Tibial nerve (tissue), 4 donors: ENCODE data around the gene PABPC1L. TPM values are rescaled to one million over a fixed set of nuclear protein-coding genes. Genes with fewer than 3 reads are reported as not detected.

Experiments used
- DNase-seq, 2 donors: peaks; one replicate each; pipeline ENCODE4 v3.0.0-alpha.2; 2019; ENCODE audit warnings: low spot score in 2 of 2
- H3K27ac ChIP-seq, 4 donors: fragments of 200-600 bp; sonication (generic) in 3 of 4; one replicate each; pipeline ENCODE4 v1.5.1; 2017 to 2019; ENCODE audit warnings: mild to moderate bottlenecking in 1 of 4
- H3K27me3 ChIP-seq, 2 donors: fragments of 200-600 bp; sonication (generic) in 1 of 2; one replicate each; pipeline versions ENCODE4 v1.5.1 to v1.6.0; 2017 to 2019
- H3K36me3 ChIP-seq, 3 donors: fragments of 200-600 bp; sonication (generic); one replicate each; pipeline ENCODE4 v1.5.1; 2018 to 2019
- H3K4me1 ChIP-seq, 4 donors: fragments of 200-600 bp; sonication (generic) in 3 of 4; one replicate each; pipeline ENCODE4 v1.5.1; 2017 to 2019
- H3K4me3 ChIP-seq, 4 donors: fragments of 200-600 bp; sonication (generic) in 3 of 4; one replicate each; pipeline ENCODE4 v1.5.1; 2017 to 2019; ENCODE audit warnings: mild to moderate bottlenecking in 1 of 4, moderate library complexity in 1 of 4
- H3K9me3 ChIP-seq, 4 donors: fragments of 200-600 bp; sonication (generic) in 3 of 4; one replicate each; pipeline ENCODE4 v1.5.1; 2017 to 2019
- CTCF ChIP-seq, 5 experiments: fragments of 200-600 bp in 3 of 5; fragments of 450-650 bp in 2 of 5; sonication (generic) in 3 of 5; IDR thresholded peaks; one replicate each; pipeline ENCODE4 v1.5.1; 2016 to 2019; ENCODE audit warnings: antibody characterized with exemption in 5 of 5, mild to moderate bottlenecking in 3 of 5, moderate library complexity in 2 of 5
- EP300 ChIP-seq, 2 donors: sonication (generic); formaldehyde crosslinking; IDR thresholded peaks; one replicate each; pipeline ENCODE4 v1.6.1; 2017; ENCODE audit warnings: antibody characterized with exemption in 2 of 2, mild to moderate bottlenecking in 1 of 2
- POLR2A ChIP-seq, 2 donors: fragments of 450-650 bp; IDR thresholded peaks; one replicate each; pipeline ENCODE4 v1.6.1; 2017; ENCODE audit warnings: antibody characterized with exemption in 2 of 2, mild to moderate bottlenecking in 2 of 2, moderate library complexity in 2 of 2
- WGBS, 2 donors: methylation state at CpG; one replicate each; pipeline ENCODE4 v1.1.5; 2018; 5-methylcytosine and 5-hydroxymethylcytosine counted together
- total RNA-seq, 4 donors: library from RNA; depleted of rRNA; stranded (reverse); fragments of >200 nt; gene quantifications; one replicate each; pipeline ENCODE4 v1.1.0, GENCODE V29; 2016

Gene PABPC1L
- total RNA-seq, 4 donors from 2014 or later: 11.8 to 27.9 (median 16.0) TPM

GRCh38 chr20:44948107-44948506 lies 38.2 kb downstream of the PABPC1L start:
- TF ChIP-seq POLR2A (IDR thresholded peaks at IDR 0.05) (no peak), EP300 (IDR thresholded peaks at IDR 0.05) (no peak), CTCF (IDR thresholded peaks at IDR 0.05) (no peak)
- no peaks in the 10 kb centered on the region for H3K9me3 ChIP-seq
- WGBS, 2 donors: 91 to 93% methylated on average over 5 of the region's 5 CpGs
- no peak for DNase-seq
- peaks cover 0 to 99% (median 11%) of the 10 kb centered on the region in 3 donors for H3K36me3 ChIP-seq
- no peaks in the 10 kb centered on the region for H3K27me3 ChIP-seq
- H3K27ac ChIP-seq: no peak overlapping the region
- no peak overlapping the region for H3K4me3 ChIP-seq
- H3K4me1 ChIP-seq: no peaks in the 10 kb centered on the region

- no peak for DNase-seq
- TF ChIP-seq POLR2A (IDR thresholded peaks at IDR 0.05): no peak
- TF ChIP-seq CTCF (IDR thresholded peaks at IDR 0.05): no peak
- TF ChIP-seq EP300 (IDR thresholded peaks at IDR 0.05): no peak
- 87 to 88% methylated on average over 2 of the region's 2 CpGs for WGBS, 2 donors
- Histone ChIP-seq H3K9me3 (no peaks in the 10 kb centered on the region), H3K27ac (no peak overlapping the region), H3K27me3 (no peaks in the 10 kb centered on the region), H3K4me1 (no peaks in the 10 kb centered on the region), H3K36me3 (peaks cover 0 to 99% (median 11%) of the 10 kb centered on the region in 3 donors), H3K4me3 (no peak overlapping the region)
Measured at GRCh38 chr20:44948513-44948912, 38.7 kb downstream of the PABPC1L start.

GRCh38 chr20:44950368-44950767 lies 40.5 kb downstream of the PABPC1L start:
- peaks cover 0 to 99% (median 19%) of the 10 kb centered on the region in 3 donors for H3K36me3 ChIP-seq

GRCh38 chr20:44952731-44953130 lies 42.9 kb downstream of the PABPC1L start:
- DNase-seq: no peak
- Histone ChIP-seq H3K4me1 (no peaks in the 10 kb centered on the region), H3K9me3 (no peaks in the 10 kb centered on the region), H3K4me3 (no peak overlapping the region), H3K36me3 (peaks cover 0 to 86% (median 19%) of the 10 kb centered on the region in 3 donors), H3K27ac (no peak overlapping the region), H3K27me3 (no peaks in the 10 kb centered on the region)
- no peak for TF ChIP-seq CTCF (IDR thresholded peaks at IDR 0.05)
- TF ChIP-seq EP300 (IDR thresholded peaks at IDR 0.05): no peak
- no peak for TF ChIP-seq POLR2A (IDR thresholded peaks at IDR 0.05)
- WGBS, 2 donors: 87 to 94% methylated on average over 1 of the region's 1 CpG

More at GRCh38 chr20:44950368-44950767, 40.5 kb downstream of the PABPC1L start:
- H3K27ac ChIP-seq: no peak overlapping the region
- H3K27me3 ChIP-seq: no peaks in the 10 kb centered on the region
- no peak for TF ChIP-seq POLR2A (IDR thresholded peaks at IDR 0.05)
- no peak for TF ChIP-seq CTCF (IDR thresholded peaks at IDR 0.05)
- no peak for TF ChIP-seq EP300 (IDR thresholded peaks at IDR 0.05)
- H3K9me3 ChIP-seq: no peaks in the 10 kb centered on the region
- DNase-seq: no peak
- 93 to 95% methylated on average over 1 of the region's 1 CpG for WGBS, 2 donors
- no peak overlapping the region for H3K4me3 ChIP-seq
- no peaks in the 10 kb centered on the region for H3K4me1 ChIP-seq

- no peak overlapping the region for H3K27ac ChIP-seq
- H3K36me3 ChIP-seq: peaks cover 0 to 72% (median 14%) of the 10 kb centered on the region in 3 donors
- H3K4me1 ChIP-seq: peaks cover 0 to 11% (median 4%) of the 10 kb centered on the region in 4 donors
- no peak for DNase-seq
- H3K9me3 ChIP-seq: no peaks in the 10 kb centered on the region
- TF ChIP-seq EP300 (IDR thresholded peaks at IDR 0.05) (no peak), POLR2A (IDR thresholded peaks at IDR 0.05) (no peak), CTCF (IDR thresholded peaks at IDR 0.05) (no peak)
- H3K27me3 ChIP-seq: no peaks in the 10 kb centered on the region
- no peak overlapping the region for H3K4me3 ChIP-seq
- 95 to 98% methylated on average over 5 of the region's 5 CpGs for WGBS, 2 donors
Measured at GRCh38 chr20:44954211-44954610, 44.4 kb downstream of the PABPC1L start.
